Activated CD4-positive, alpha-beta T cell treated with anti-CD3 and anti-CD28 coated beads, Interleukin-2, amount 10 ng/mL, durations not matched to agents 7 days and 5 days (primary cell): ENCODE data around the gene CA12. TPM values are rescaled to one million over a fixed set of nuclear protein-coding genes. Genes with fewer than 3 reads are reported as not detected.

Experiments
- CTCF ChIA-PET: fragments of 350-600 bp; sonication (Branson Sonifier 250); formaldehyde crosslinking; loops from one replicate; lab custom pipeline; 2021; ENCODE audit warnings: antibody characterized with exemption; lab: Charles Lee
- POLR2A ChIA-PET: fragments of 350-600 bp; sonication (Branson Sonifier 250); formaldehyde crosslinking; loops from one replicate; lab custom pipeline; 2021; ENCODE audit warnings: antibody characterized with exemption; lab: Charles Lee
- DNase-seq: peaks from one replicate; pipeline ENCODE4 v3.0.0-alpha.2; 2020
- H3K27ac Mint-ChIP-seq: one replicate; pipeline ENCODE4 v1.8.0; 2021; ENCODE audit warnings: mild to moderate bottlenecking, moderate library complexity, mixed read lengths
- H3K27me3 Mint-ChIP-seq: one replicate; pipeline ENCODE4 v1.8.0; 2021; ENCODE audit warnings: mixed read lengths
- H3K36me3 Mint-ChIP-seq: one replicate; pipeline ENCODE4 v1.8.0; 2021; ENCODE audit warnings: low read depth, mixed read lengths
- H3K4me1 Mint-ChIP-seq: one replicate; pipeline ENCODE4 v1.8.0; 2021; ENCODE audit warnings: mixed read lengths
- H3K4me3 Mint-ChIP-seq: one replicate; pipeline ENCODE4 v1.8.0; 2021; ENCODE audit warnings: mild to moderate bottlenecking, moderate library complexity, mixed read lengths
- H3K9me3 Mint-ChIP-seq: one replicate; pipeline ENCODE4 v1.8.0; 2021; ENCODE audit warnings: mixed read lengths
- total RNA-seq, 2 experiments: library from RNA; stranded (reverse); gene quantifications; one replicate each; pipeline ENCODE4 v1.2.3, GENCODE V29; 2021

The CA12 gene
- total RNA-seq, 2 experiments from 2014 or later, result not detected

DNA sequence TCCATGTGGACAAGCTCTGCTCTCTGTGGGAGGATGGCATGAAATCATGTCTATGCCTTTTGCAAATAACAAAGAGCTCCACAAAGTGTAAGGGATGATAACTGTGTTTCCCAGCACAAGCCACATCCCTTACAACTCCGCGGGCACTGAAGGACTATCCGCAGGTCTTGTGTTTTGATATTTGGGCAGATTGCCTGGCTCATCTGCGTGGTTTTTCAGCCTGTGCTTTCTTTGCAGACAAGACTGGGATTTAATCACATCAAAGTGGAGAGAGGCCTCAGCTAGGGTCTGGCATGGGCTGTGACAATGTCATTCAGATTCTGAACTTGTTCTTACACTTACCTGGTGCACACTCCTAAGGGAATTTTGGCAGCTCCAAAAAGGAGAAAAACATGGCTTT lies 30.2 kb upstream of the CA12 start:
- Mint-ChIP-seq H3K4me1 (peaks cover 6% of the 10 kb centered on the region), H3K27me3 (peaks cover 2% of the 10 kb centered on the region), H3K4me3 (no peak overlapping the region), H3K36me3 (no peaks in the 10 kb centered on the region), H3K27ac (no peak overlapping the region), H3K9me3 (no peaks in the 10 kb centered on the region)
- CTCF ChIA-PET, result interaction anchor here (0.6 to 1.6 kb wide), 6 partner anchors 9 to 120 kb away, joined by 3 to 4 read pairs (median 3); no protein-coding TSS in a partner anchor
- DNase-seq, result no peak
- POLR2A ChIA-PET, result no interaction called here

DNA sequence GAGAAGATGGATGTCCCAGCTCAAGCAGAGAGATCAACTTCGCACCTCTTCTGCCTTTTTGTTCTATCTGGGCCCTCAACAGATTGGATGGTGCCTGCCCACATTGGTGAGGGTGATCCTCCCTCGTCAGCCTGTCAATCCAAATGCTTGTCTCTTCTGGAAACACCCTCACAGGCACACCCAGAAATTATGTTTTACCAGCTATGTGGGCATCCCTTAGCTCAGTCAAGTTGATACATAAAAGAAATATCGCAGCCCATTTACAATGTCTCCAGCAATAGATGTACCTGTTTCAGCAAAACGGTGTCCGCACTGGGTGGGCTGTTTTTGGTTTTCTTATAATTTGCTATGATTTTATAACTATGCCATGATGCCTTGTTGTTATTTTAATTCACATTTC lies 27.5 kb upstream of the CA12 start:
- peaks cover 2% of the 10 kb centered on the region for H3K27me3 Mint-ChIP-seq
- peaks cover 9% of the 10 kb centered on the region for H3K4me1 Mint-ChIP-seq
- CTCF ChIA-PET, result no interaction called here
- H3K36me3 Mint-ChIP-seq, result no peaks in the 10 kb centered on the region
- POLR2A ChIA-PET, result no interaction called here
- no peak for DNase-seq
- no peak overlapping the region for H3K27ac Mint-ChIP-seq
- H3K4me3 Mint-ChIP-seq, result no peak overlapping the region
- no peaks in the 10 kb centered on the region for H3K9me3 Mint-ChIP-seq

DNA sequence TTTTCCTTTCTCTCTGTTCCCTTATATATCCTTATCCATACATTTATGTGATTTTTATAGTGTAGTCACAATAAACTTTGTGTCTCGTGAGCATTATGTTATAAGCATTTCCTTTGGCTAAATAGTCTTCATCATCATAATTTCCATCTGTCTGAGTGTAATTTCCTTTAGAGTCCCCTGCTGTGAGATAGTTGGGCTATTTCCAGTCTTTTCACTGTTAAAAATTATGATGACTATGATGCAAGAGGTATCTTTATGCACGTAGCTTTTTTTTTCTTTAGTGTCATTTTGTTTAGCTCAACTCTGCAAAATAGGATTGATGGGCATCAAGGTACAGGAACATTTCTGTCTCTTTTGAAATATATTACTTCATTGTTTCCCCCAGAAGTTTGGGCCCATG lies 26.9 kb upstream of the CA12 start:
- H3K27me3 Mint-ChIP-seq, result peaks cover 2% of the 10 kb centered on the region
- no peaks in the 10 kb centered on the region for H3K9me3 Mint-ChIP-seq
- no peak overlapping the region for H3K27ac Mint-ChIP-seq
- DNase-seq, result no peak
- ChIA-PET CTCF (no interaction called here), POLR2A (no interaction called here)
- H3K36me3 Mint-ChIP-seq, result no peaks in the 10 kb centered on the region
- H3K4me3 Mint-ChIP-seq, result no peak overlapping the region
- H3K4me1 Mint-ChIP-seq, result peaks cover 9% of the 10 kb centered on the region

DNA sequence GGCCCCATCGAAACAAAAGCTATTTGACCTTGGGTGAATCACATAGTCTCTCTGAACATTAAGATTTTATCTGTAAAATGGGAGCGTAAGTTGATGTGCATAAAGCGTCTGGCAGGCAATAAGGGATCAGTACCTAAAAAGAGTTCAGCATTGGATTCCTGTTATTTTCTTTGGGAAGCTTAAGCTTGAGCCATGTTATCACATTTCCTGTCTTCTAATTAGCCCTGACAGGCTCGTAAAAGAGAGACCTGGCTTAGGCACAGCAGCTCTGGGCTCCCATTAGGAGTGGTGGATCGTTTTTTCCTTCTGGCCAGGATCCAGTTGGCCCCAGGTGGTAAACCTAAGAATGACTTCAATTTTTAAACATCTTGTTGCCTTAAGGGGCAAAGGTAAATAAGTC lies 26.0 kb upstream of the CA12 start:
- Mint-ChIP-seq H3K36me3 (no peaks in the 10 kb centered on the region), H3K4me3 (no peak overlapping the region)
- POLR2A ChIA-PET, result no interaction called here

DNA sequence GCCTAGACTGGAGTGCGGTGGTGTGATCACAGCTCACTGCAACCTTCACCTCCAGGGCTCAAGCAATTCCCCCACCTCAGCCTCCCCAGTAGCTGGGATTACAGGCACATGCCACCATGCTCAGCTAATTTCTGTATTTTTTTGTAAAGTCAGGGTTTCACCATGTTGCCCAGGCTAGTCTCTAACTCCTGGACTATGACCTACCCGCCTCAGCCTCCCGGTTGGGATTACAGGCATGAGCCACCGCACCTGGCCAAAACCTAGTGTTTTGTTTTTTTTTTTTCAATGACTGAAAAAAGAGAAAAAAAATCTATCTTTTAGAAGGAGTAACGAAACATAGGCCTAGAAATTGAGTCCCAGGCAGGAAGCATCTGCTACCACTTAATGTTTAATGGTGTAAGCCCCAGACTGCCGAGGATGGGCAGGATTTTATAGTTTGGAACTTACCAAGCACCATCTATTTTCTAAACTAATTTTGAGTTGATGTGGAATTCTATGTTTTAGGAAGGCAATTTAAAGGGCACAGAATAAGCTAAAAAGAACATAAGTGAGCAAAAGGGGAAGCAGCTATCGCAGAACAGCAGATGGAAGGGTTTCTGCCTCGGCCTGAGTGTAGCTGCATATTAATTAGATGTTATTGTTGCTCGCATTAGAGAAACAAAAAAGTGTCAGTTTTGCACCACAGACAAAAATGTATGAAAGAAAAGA lies 24.2 kb upstream of the CA12 start:
- Mint-ChIP-seq H3K27me3 (no peaks in the 10 kb centered on the region), H3K27ac (no peak overlapping the region), H3K4me3 (no peak overlapping the region), H3K9me3 (no peaks in the 10 kb centered on the region), H3K4me1 (peaks cover 9% of the 10 kb centered on the region), H3K36me3 (no peaks in the 10 kb centered on the region)
- ChIA-PET POLR2A (no interaction called here), CTCF (interaction anchor here (0.7 kb wide), 1 partner anchor 13 kb away, joined by 3 read pairs; no protein-coding TSS in a partner anchor)
- DNase-seq, result no peak

More for the DNA sequence above, 26.0 kb upstream of the CA12 start:
- CTCF ChIA-PET, result no interaction called here
- Mint-ChIP-seq H3K9me3 (no peaks in the 10 kb centered on the region), H3K27me3 (no peaks in the 10 kb centered on the region), H3K4me1 (peaks cover 9% of the 10 kb centered on the region), H3K27ac (no peak overlapping the region)
- no peak for DNase-seq

DNA sequence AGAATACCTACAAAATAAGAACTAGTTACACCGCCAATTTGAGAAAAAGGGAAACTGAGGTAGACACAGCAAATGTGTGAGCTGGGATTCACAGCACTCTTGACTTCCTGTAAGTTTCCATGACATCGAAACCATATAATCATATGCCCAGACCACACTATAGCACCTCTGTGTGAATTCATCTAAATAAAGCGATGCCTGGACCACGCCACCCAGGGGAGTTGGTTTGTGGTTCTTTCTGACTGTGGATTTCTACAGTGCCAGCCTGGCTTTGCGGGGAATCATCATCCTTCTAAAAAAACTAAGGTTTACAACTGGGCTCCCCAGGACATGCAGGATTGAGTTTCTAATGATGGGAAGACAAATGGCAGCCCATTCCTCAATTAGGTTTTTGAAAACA lies 23.5 kb upstream of the CA12 start:
- Mint-ChIP-seq H3K36me3 (no peaks in the 10 kb centered on the region), H3K4me3 (no peak overlapping the region), H3K27me3 (no peaks in the 10 kb centered on the region), H3K27ac (peak overlapping the region; percentile 42), H3K9me3 (no peaks in the 10 kb centered on the region), H3K4me1 (peaks cover 9% of the 10 kb centered on the region)
- ChIA-PET POLR2A (interaction anchor here (0.6 kb wide), 1 partner anchor 21 kb away, joined by 4 read pairs; no protein-coding TSS in a partner anchor), CTCF (interaction anchor here (0.6 kb wide), 2 partner anchors 129 to 1752 kb away, joined by 3 read pairs; no protein-coding TSS in a partner anchor)
- no peak for DNase-seq

DNA sequence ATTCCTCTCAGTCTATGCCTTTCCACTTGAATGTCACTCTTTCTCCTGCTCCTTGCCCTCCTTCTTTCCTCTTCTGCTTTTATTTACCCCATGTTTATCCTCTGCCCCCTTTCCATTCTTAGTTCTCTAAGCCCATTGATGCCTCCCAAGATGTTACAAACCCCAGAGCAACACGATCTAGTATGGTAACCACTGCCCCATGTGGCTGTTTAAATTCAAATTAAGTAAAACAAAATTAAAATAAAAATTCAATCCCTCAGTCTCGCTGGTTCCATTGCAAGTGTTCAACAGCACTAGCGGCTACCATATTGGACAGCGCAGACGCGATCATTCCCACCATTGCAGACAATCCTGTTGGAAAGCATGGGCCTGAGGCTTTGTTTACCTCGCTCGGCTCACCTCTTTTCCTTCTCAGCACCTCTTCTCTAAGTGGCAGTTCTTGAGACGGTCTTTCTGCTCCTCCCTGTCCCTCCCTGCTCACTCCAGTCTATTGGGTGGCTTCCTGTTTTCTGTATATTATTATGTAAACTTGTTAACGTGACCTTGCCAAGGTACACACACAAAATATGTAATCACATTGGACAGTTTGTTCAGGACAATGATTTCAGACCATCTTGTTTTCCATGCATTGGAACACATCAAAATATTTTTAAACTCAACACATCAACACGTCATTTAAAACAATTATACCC lies 21.8 kb upstream of the CA12 start:
- Mint-ChIP-seq H3K9me3 (no peaks in the 10 kb centered on the region), H3K27me3 (no peaks in the 10 kb centered on the region), H3K4me1 (peaks cover 11% of the 10 kb centered on the region), H3K36me3 (no peaks in the 10 kb centered on the region), H3K4me3 (no peak overlapping the region), H3K27ac (no peak overlapping the region)
- no peak for DNase-seq
- CTCF ChIA-PET, result interaction anchor here (0.9 to 1.4 kb wide), 5 partner anchors 10 to 124 kb away, joined by 3 to 4 read pairs (median 4); no protein-coding TSS in a partner anchor
- POLR2A ChIA-PET, result no interaction called here

DNA sequence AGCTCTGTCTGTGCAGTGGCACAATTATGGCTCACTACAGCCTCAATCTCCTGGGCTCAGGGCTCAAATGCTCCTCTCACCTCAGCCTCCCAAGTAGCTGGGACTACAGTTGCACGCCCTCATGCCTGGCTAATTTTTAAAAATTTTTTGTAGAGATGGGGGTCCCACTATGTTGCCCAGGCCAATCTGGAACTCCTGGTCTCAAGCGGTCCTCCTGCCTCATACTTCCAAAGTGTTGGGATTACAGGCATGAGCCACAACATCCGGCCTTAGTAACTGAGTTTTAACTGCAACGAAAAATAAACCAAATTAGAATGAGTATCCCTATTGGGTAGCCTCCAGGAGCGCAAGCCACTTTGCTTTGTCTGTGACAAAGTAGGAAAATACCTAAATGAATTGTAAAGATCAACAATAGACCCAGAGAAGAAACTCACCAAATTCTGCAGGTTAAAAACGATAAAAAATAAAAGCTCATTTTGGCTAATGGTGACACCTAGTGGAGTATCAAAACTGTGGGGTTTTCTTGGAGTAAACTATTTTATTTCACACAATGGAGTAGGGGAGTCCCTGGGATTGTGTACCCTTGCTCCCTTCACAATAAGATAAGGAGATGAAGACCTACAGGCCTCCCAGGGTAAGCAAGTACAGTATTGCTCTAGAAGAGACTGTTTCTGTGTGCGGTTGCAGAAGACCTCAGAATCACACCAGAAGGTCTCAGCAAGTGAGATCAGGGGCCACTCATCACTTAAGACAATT lies 21.0 kb upstream of the CA12 start:
- no peaks in the 10 kb centered on the region for H3K36me3 Mint-ChIP-seq
- CTCF ChIA-PET, result interaction anchor here (0.9 to 1.6 kb wide), 5 partner anchors 9 to 123 kb away, joined by 3 to 4 read pairs (median 4); no protein-coding TSS in a partner anchor
- H3K27ac Mint-ChIP-seq, result no peak overlapping the region
- no peak overlapping the region for H3K4me3 Mint-ChIP-seq
- peaks cover 11% of the 10 kb centered on the region for H3K4me1 Mint-ChIP-seq
- no peaks in the 10 kb centered on the region for H3K27me3 Mint-ChIP-seq
- peak; percentile 25 for DNase-seq
- POLR2A ChIA-PET, result no interaction called here
- H3K9me3 Mint-ChIP-seq, result no peaks in the 10 kb centered on the region

DNA sequence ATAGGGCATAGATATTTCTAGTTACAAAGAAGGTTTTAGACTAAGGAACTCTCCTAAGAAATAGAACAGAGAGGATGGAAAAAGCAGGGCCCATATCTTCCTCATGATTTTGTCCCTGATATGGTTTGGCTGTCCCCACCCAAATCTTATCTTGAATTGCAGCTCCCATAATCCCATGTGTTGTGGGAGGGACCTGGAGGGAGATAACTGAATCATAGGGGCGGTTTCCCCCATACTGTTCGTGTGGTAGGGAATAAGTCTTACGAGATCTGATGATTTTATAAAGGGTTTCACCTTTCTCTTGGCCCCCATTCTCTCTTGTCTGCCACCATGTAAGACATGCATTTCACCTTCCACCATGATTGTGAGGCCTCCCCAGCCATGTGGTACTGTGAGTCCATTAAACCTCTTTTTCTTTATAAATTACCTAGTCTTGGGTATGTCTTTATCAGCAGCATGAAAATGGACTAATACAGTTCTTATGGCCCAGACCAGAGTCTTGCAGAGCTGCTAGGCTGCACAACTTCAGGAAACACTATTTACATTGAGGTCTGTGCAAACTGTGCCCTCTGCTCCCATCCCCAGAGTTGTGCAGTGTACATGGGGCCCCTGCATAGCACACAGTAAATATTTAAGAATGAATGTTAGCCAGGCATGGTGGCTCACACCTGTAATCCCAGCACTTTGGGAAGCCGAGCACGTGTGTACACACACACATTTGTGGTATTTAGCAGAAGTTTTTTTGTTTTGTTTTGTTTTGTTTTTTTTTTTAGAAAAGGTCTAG lies 20.3 kb upstream of the CA12 start:
- no peak for DNase-seq
- ChIA-PET CTCF (interaction anchor here (0.8 to 1.6 kb wide), 6 partner anchors 9 to 122 kb away, joined by 3 to 4 read pairs (median 4); no protein-coding TSS in a partner anchor), POLR2A (no interaction called here)
- no peaks in the 10 kb centered on the region for H3K36me3 Mint-ChIP-seq
- no peaks in the 10 kb centered on the region for H3K27me3 Mint-ChIP-seq
- no peaks in the 10 kb centered on the region for H3K9me3 Mint-ChIP-seq
- peaks cover 11% of the 10 kb centered on the region for H3K4me1 Mint-ChIP-seq
- no peak overlapping the region for H3K4me3 Mint-ChIP-seq
- no peak overlapping the region for H3K27ac Mint-ChIP-seq

DNA sequence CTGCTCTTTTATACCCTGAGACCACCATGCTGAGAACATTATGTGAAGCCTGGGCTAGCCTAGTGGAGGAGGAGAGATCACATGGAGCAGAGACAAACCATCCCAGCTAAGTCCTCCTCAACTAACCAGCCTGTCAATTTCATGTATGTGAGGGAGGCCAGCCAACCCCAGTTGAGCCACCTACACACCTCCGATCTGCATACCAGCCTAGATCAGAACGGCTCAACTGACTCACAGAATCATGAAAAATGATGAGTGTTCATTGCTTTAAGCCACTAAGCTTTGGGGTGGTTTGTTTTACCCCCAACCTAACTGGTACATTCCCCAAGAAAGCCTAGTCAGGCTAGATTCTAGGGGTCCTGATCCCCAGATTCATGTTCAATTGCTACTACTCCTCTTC lies 19.4 kb upstream of the CA12 start:
- H3K4me3 Mint-ChIP-seq, result no peak overlapping the region
- H3K9me3 Mint-ChIP-seq, result no peaks in the 10 kb centered on the region
- peaks cover 11% of the 10 kb centered on the region for H3K4me1 Mint-ChIP-seq
- H3K27ac Mint-ChIP-seq, result no peak overlapping the region
- no peak for DNase-seq
- ChIA-PET POLR2A (no interaction called here), CTCF (interaction anchor here (0.6 to 1.0 kb wide), 3 partner anchors 9 to 921 kb away, joined by 3 read pairs; no protein-coding TSS in a partner anchor)
- H3K36me3 Mint-ChIP-seq, result no peaks in the 10 kb centered on the region
- H3K27me3 Mint-ChIP-seq, result no peaks in the 10 kb centered on the region

DNA sequence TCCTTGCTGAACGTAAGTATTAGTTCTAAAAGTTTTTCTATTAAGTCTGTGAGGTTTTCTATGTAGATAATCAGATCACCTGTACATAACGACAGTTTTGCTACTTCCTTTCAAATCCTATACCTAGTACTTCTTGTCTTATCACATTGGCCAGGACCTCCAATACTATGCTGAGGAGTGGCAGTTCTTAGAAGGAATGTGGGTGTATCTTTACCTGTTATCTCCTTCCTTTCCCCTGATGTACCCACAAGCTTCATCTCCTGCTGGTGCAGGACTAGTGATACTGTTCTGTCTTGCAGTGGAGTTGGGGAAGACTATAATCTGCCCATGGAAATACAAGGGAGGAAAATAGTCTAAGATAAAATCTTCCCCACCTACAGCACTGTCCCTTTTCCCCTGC lies 16.8 kb upstream of the CA12 start:
- POLR2A ChIA-PET, result no interaction called here
- H3K9me3 Mint-ChIP-seq, result no peaks in the 10 kb centered on the region
- no peak overlapping the region for H3K27ac Mint-ChIP-seq
- H3K27me3 Mint-ChIP-seq, result peaks cover 3% of the 10 kb centered on the region
- CTCF ChIA-PET, result no interaction called here
- no peak for DNase-seq
- H3K4me3 Mint-ChIP-seq, result no peak overlapping the region
- peaks cover 4% of the 10 kb centered on the region for H3K4me1 Mint-ChIP-seq
- no peaks in the 10 kb centered on the region for H3K36me3 Mint-ChIP-seq
